GM12872 (cell line): ENCODE data around the gene IFNA16.

ENCODE experiments used
- CTCF ChIP-seq: IDR thresholded peaks from 3 replicates; pipeline ENCODE4 v1.5.1; 2011; ENCODE audit warnings: low read depth, mild to moderate bottlenecking, low read length, moderate library complexity; ENCODE audit not compliant: insufficient read depth

IFNA16 gene

GRCh38 chr9:21239911-21240310, 22.8 kb upstream of the IFNA16 start, which contains the start of gene IFNA14:
IFNA14 (minus strand) TSS chr9:21240005; CDS start chr9:21239935, 70 bp downstream.
- no peak for TF ChIP-seq CTCF

- TF ChIP-seq CTCF = peak; percentile 77
Measured at GRCh38 chr9:21235468-21236359, 18.6 kb upstream of the IFNA16 start.

- no peak for TF ChIP-seq CTCF
Measured at GRCh38 chr9:21234153-21234687, 17.1 kb upstream of the IFNA16 start.

GRCh38 chr9:21233258-21233657, 16.1 kb upstream of the IFNA16 start:
- no peak for TF ChIP-seq CTCF

- TF ChIP-seq CTCF = no peak
Measured at GRCh38 chr9:21228122-21228521, 11.0 kb upstream of the IFNA16 start, which contains the start of gene IFNA17. IFNA17 (minus strand) TSS chr9:21228222; CDS start chr9:21228173, 49 bp downstream.

GRCh38 chr9:21213411-21214326, 3.4 kb downstream of the IFNA16 start:
- TF ChIP-seq CTCF = peak; percentile 70

- no peak for TF ChIP-seq CTCF
Measured at GRCh38 chr9:21210311-21210710, 6.8 kb downstream of the IFNA16 start.
